ENCODE results near the gene P4HA1.

DNA sequence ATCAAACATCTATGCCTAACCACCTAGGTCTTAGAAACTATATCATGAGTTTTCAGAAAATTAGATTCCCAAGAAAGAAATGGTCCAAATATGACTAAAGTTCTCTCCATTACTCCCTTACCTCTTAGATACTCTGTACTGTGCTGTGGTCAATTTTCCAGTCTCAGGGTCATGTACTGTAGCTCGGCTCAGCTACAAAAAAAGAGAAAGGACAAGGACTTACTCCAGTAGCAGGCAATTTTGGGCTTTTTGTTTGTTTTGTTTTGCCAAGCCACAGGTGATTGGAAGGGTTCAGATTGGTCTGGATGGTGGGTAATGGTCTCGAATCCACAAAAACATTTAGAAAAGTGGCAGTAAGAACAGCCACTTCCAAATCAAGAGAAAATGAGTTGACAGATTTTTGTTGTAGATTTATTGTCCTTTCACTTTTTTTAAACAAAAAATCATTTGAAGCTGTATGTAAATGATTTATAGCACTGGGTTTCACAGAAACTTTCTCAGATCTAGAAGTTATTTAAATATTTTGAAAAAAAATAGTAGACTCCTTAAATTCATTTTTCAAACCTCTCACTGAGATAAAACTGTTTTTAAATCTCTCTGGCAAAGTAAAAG lies 52.8 kb downstream of the P4HA1 start:
- no peak for TF ChIP-seq CTCF (IDR thresholded peaks at IDR 0.05)
- TF ChIP-seq POLR2A (IDR thresholded peaks at IDR 0.05): no peak
